ENCODE measurements around the gene REEP5. TPM values are rescaled to one million over a fixed set of nuclear protein-coding genes. Genes with fewer than 3 reads are reported as not detected.

REEP5 gene
- total RNA-seq, 1 experiment from 2014 or later = 85.2 TPM

DNA sequence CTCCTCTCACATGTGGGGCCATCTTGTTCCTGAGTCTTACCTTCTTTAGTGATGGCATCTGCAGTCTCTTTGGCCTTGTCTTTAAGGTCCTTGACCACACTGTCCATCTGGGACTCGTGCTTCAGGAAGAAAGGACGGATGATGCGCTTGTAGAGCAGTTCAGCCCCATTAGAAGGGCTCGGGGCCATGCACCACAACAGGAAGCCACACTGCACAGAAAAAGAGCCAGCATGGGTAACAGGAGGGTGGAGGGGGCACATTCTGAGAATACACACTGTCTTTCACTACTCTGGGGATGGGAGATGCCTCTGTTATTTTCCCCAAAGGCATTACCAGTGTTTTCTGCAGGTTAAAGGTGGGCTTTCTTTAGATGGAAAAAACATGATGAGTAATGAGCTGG is 35.1 kb downstream of the REEP5 start:
- Histone ChIP-seq H3K27ac (ENCODE audit: low read length) (no peak overlapping the region), H3K4me2 (ENCODE audit: low read length) (no peak overlapping the region), H3K4me3 (ENCODE audit: low read length) (no peak overlapping the region), H4K20me1 (ENCODE audit: low read length) (no peaks in the 10 kb centered on the region), H3K9ac (ENCODE audit: low read length) (no peak overlapping the region), H3K4me1 (ENCODE audit: insufficient read depth, low read length) (no peaks in the 10 kb centered on the region), H3K79me2 (ENCODE audit: low read length) (no peaks in the 10 kb centered on the region), H3K36me3 (ENCODE audit: low read depth, low read length) (peaks cover 32% of the 10 kb centered on the region), H3K9me2 (replicated peaks; ENCODE audit: low read length) (no peaks in the 10 kb centered on the region), H2AFZ (ENCODE audit: low read length) (no peak overlapping the region), H3K9me3 (ENCODE audit: low read length) (no peaks in the 10 kb centered on the region), H3F3A (ENCODE audit: low read length, unreplicated experiment) (no peaks in the 10 kb centered on the region), H3K27me3 (ENCODE audit: low read length) (no peaks in the 10 kb centered on the region)
- ChIA-PET POLR2A (ENCODE audit: unreplicated experiment) (no interaction called here), CTCF (no interaction called here)
- ATAC-seq = no peak
- TF ChIP-seq EZH2phosphoT487 (IDR thresholded peaks at IDR 0.05; ENCODE audit: borderline replicate concordance, low read length) (no peak), EZH2 (IDR thresholded peaks at IDR 0.05; ENCODE audit: low read length, unreplicated experiment) (no peak)
- TF ChIP-seq, protein P1, sequence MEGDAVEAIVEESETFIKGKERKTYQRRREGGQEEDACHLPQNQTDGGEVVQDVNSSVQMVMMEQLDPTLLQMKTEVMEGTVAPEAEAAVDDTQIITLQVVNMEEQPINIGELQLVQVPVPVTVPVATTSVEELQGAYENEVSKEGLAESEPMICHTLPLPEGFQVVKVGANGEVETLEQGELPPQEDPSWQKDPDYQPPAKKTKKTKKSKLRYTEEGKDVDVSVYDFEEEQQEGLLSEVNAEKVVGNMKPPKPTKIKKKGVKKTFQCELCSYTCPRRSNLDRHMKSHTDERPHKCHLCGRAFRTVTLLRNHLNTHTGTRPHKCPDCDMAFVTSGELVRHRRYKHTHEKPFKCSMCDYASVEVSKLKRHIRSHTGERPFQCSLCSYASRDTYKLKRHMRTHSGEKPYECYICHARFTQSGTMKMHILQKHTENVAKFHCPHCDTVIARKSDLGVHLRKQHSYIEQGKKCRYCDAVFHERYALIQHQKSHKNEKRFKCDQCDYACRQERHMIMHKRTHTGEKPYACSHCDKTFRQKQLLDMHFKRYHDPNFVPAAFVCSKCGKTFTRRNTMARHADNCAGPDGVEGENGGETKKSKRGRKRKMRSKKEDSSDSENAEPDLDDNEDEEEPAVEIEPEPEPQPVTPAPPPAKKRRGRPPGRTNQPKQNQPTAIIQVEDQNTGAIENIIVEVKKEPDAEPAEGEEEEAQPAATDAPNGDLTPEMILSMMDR (conservative IDR thresholded peaks at IDR 0.05; ENCODE audit: low read depth, low read length) = no peak
- intact Hi-C loops (cut with micrococcal nuclease) = no loop called here
- BruUV-seq (replicated peaks) = no TSS peak
- DNase-seq = no peak

DNA sequence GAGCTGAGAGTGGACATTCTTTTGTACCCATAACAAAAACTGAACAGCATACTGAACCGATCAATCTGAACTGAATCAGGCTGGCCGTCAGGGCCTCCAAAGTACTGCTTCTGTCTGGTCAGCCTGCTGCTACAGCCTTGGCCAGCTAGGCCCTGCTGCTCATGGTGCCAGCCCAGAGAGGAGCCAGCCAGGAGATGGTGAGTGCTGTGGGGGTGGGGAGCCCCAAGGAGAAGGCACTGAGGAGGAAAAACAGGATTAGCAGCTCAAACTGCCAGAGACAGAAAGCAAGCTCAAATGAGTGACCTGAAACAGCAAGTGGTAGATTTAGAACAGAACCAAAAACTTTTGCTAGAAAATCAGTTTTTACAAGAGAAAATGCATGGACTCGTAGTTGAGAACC is 37.0 kb downstream of the REEP5 start:
- Histone ChIP-seq H3K9ac (ENCODE audit: low read length) (no peak overlapping the region), H2AFZ (ENCODE audit: low read length) (no peak overlapping the region), H3K36me3 (ENCODE audit: low read depth, low read length) (peaks cover 41% of the 10 kb centered on the region), H3K4me1 (ENCODE audit: insufficient read depth, low read length) (no peaks in the 10 kb centered on the region), H3K27ac (ENCODE audit: low read length) (no peak overlapping the region), H3K9me2 (replicated peaks; ENCODE audit: low read length) (no peaks in the 10 kb centered on the region), H3K27me3 (ENCODE audit: low read length) (no peaks in the 10 kb centered on the region), H3K79me2 (ENCODE audit: low read length) (no peaks in the 10 kb centered on the region), H3K9me3 (ENCODE audit: low read length) (no peaks in the 10 kb centered on the region), H4K20me1 (ENCODE audit: low read length) (no peaks in the 10 kb centered on the region), H3K4me2 (ENCODE audit: low read length) (no peak overlapping the region), H3F3A (ENCODE audit: low read length, unreplicated experiment) (no peaks in the 10 kb centered on the region), H3K4me3 (ENCODE audit: low read length) (no peak overlapping the region)
- ChIA-PET CTCF (no interaction called here), POLR2A (ENCODE audit: unreplicated experiment) (no interaction called here)
- no peak for ATAC-seq
- BruUV-seq (replicated peaks) = no TSS peak
- no peak for DNase-seq
- TF ChIP-seq EZH2 (IDR thresholded peaks at IDR 0.05; ENCODE audit: low read length, unreplicated experiment) = no peak
- intact Hi-C loops (cut with micrococcal nuclease) = no loop called here

DNA sequence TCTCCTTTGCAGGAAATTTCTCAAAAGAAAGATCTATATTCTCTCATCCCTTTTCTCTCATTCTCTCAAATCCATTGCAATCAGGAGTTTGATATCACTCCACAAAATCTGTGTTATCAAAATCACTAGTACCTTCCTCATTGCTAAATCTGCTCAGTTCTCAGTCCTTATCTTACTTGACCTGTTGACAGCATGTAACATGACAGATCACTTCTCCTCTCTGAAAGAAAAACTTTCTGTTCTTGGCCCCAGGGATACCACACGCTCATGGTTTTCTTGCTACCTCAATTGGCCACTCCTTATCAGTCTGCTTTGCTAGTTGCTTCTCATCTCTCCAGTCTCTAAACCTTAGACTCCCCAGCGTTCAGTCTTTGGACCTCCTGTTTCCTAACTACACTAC is 38.8 kb downstream of the REEP5 start:
- Histone ChIP-seq H3K27ac (ENCODE audit: low read length) (no peak overlapping the region), H3K4me2 (ENCODE audit: low read length) (no peak overlapping the region), H3K9me3 (ENCODE audit: low read length) (no peaks in the 10 kb centered on the region), H3K9me2 (replicated peaks; ENCODE audit: low read length) (no peaks in the 10 kb centered on the region), H2AFZ (ENCODE audit: low read length) (no peak overlapping the region), H3K36me3 (ENCODE audit: low read depth, low read length) (peaks cover 43% of the 10 kb centered on the region), H3K27me3 (ENCODE audit: low read length) (no peaks in the 10 kb centered on the region), H3F3A (ENCODE audit: low read length, unreplicated experiment) (no peaks in the 10 kb centered on the region), H4K20me1 (ENCODE audit: low read length) (no peaks in the 10 kb centered on the region), H3K4me3 (ENCODE audit: low read length) (no peak overlapping the region), H3K9ac (ENCODE audit: low read length) (no peak overlapping the region), H3K4me1 (ENCODE audit: insufficient read depth, low read length) (peaks cover 9% of the 10 kb centered on the region), H3K79me2 (ENCODE audit: low read length) (no peaks in the 10 kb centered on the region)
- intact Hi-C loops (cut with micrococcal nuclease) = no loop called here
- ATAC-seq = no peak
- BruUV-seq (replicated peaks) = no TSS peak
- TF ChIP-seq EZH2 (IDR thresholded peaks at IDR 0.05; ENCODE audit: low read length, unreplicated experiment) (no peak), EZH2phosphoT487 (IDR thresholded peaks at IDR 0.05; ENCODE audit: borderline replicate concordance, low read length) (no peak)
- TF ChIP-seq, protein P1 (conservative IDR thresholded peaks at IDR 0.05; ENCODE audit: low read depth, low read length) = no peak
- POLR2A ChIA-PET (ENCODE audit: unreplicated experiment) = no interaction called here
- DNase-seq = no peak
- CTCF ChIA-PET = no interaction called here
